Parathyroid adenoma (tissue), 2 donors: ENCODE data around the gene RCAN1.

Experiments used
- H2AFZ ChIP-seq: fragments of 300-600 bp; sonication (generic); one replicate; pipeline ENCODE4 v1.7.0; 2017; ENCODE audit warnings: antibody characterized with exemption, mild to moderate bottlenecking
- H3K27ac ChIP-seq: fragments of 300-600 bp; sonication (generic); one replicate; pipeline ENCODE4 v1.7.0; 2017
- H3K27me3 ChIP-seq: fragments of 300-600 bp; sonication (generic); one replicate; pipeline ENCODE4 v1.7.0; 2017; ENCODE audit warnings: low read length; ENCODE audit not compliant: control insufficient read depth, insufficient read depth
- H3K36me3 ChIP-seq: fragments of 300-600 bp; sonication (generic); one replicate; pipeline ENCODE4 v1.7.0; 2017; ENCODE audit warnings: low read length; ENCODE audit not compliant: control insufficient read depth, insufficient read depth
- H3K4me1 ChIP-seq: fragments of 300-600 bp; sonication (generic); one replicate; pipeline ENCODE4 v1.7.0; 2017; ENCODE audit warnings: control low read depth
- H3K4me2 ChIP-seq: fragments of 300-600 bp; sonication (generic); one replicate; pipeline ENCODE4 v1.7.0; 2017; ENCODE audit warnings: low read length
- H3K4me3 ChIP-seq: fragments of 300-600 bp; sonication (generic); one replicate; pipeline ENCODE4 v1.7.0; 2017; ENCODE audit warnings: low read depth, low read length
- H3K79me2 ChIP-seq: fragments of 300-600 bp; sonication (generic); one replicate; pipeline ENCODE4 v1.7.0; 2017; ENCODE audit warnings: control low read depth
- H3K9ac ChIP-seq: fragments of 300-600 bp; sonication (generic); one replicate; pipeline ENCODE4 v1.7.0; 2017; ENCODE audit warnings: mild to moderate bottlenecking
- H3K9me3 ChIP-seq: fragments of 300-600 bp; sonication (generic); one replicate; pipeline ENCODE4 v1.7.0; 2017; ENCODE audit warnings: low read length; ENCODE audit not compliant: control insufficient read depth
- TF ChIP-seq, protein P1 (sequence below): fragments of 300-600 bp; sonication (generic); IDR thresholded peaks from one replicate; pipeline ENCODE4 v1.7.0; 2017; ENCODE audit warnings: antibody characterized with exemption, mild to moderate bottlenecking
- donor health status: primary hyperparathyroidism.

Gene RCAN1

DNA sequence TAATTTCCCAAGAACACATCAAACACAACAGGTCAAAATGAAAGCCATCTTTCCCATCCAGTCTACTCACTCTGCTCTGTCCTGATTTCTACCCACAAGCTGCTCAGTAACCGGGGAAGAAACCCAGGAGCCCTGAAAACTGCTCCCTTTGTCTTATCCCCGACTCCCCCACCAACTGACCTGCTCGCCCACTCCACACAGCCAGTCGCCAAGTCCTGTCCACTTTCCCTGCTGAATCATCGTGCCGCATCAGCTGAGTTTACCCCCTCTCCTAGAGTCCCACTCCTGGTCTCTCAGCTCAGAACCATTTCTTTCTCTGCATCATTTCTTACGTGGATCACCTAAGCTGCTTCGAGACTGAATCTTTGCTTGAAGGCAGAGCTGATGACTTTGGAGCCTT lies 11.2 kb upstream of the RCAN1 start:
- Histone ChIP-seq H3K27ac (no peak overlapping the region), H2AFZ (no peak overlapping the region), H3K4me2 (no peak overlapping the region), H3K36me3 (no peaks in the 10 kb centered on the region), H3K4me3 (no peak overlapping the region), H3K9ac (no peak overlapping the region), H3K9me3 (no peaks in the 10 kb centered on the region), H3K27me3 (no peaks in the 10 kb centered on the region), H3K79me2 (no peaks in the 10 kb centered on the region), H3K4me1 (no peaks in the 10 kb centered on the region)
- TF ChIP-seq, protein P1, sequence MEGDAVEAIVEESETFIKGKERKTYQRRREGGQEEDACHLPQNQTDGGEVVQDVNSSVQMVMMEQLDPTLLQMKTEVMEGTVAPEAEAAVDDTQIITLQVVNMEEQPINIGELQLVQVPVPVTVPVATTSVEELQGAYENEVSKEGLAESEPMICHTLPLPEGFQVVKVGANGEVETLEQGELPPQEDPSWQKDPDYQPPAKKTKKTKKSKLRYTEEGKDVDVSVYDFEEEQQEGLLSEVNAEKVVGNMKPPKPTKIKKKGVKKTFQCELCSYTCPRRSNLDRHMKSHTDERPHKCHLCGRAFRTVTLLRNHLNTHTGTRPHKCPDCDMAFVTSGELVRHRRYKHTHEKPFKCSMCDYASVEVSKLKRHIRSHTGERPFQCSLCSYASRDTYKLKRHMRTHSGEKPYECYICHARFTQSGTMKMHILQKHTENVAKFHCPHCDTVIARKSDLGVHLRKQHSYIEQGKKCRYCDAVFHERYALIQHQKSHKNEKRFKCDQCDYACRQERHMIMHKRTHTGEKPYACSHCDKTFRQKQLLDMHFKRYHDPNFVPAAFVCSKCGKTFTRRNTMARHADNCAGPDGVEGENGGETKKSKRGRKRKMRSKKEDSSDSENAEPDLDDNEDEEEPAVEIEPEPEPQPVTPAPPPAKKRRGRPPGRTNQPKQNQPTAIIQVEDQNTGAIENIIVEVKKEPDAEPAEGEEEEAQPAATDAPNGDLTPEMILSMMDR = no peak

DNA sequence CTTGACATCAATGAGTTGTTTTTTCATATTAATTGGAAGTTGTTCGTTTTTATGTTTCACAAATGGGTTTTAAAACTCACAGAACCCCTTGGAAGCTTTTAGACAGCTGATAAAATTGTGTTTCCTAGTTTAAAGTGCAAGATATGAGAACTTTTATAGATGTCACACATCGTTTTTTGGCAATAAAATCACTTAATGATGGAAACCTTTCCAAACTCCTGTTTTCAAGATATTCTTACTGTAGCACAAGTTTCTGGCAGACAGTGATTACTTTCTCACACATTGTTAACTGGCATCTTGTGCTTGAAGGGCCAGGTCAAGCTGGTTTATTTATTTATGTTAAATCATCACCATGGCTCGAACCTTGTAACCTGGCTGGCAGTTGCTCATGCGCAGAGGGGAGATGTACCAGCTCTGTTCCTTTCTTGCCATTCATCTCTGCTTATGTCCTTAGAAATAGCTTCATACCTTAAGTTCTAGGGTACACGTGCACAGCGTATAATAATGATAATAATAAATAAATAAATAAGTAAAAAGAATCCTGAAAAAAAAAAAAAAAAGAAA lies 10.2 kb upstream of the RCAN1 start:
- TF ChIP-seq, protein P1 = no peak
- H3K4me1 ChIP-seq = no peaks in the 10 kb centered on the region
- no peaks in the 10 kb centered on the region for H3K9me3 ChIP-seq
- no peak overlapping the region for H3K27ac ChIP-seq
- no peak overlapping the region for H3K4me3 ChIP-seq
- no peak overlapping the region for H2AFZ ChIP-seq
- H3K9ac ChIP-seq = no peak overlapping the region
- H3K4me2 ChIP-seq = no peak overlapping the region
- H3K79me2 ChIP-seq = no peaks in the 10 kb centered on the region
- no peaks in the 10 kb centered on the region for H3K36me3 ChIP-seq
- H3K27me3 ChIP-seq = no peaks in the 10 kb centered on the region

DNA sequence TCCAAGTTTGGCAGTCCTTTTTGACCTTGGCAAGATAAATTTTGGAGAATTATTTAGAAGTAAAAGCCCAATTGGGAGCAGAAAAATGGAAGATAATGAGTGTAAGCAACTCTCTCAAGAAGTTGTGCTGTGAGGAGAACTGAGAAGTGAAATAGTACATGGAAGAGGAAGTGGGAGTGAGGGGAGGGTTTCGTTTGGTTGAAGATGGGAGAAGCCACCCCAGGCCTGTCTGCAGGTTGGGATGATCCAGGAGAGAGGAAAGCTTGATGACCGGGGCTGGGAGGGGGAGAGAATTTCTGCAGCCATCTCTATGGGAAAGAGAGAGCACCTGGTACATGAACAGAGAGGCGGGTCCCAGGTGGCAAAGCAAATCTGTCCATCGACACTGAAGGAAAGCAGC lies 8.6 kb upstream of the RCAN1 start:
- Histone ChIP-seq H3K9me3 (no peaks in the 10 kb centered on the region), H3K79me2 (no peaks in the 10 kb centered on the region), H3K4me2 (no peak overlapping the region), H3K36me3 (no peaks in the 10 kb centered on the region), H3K4me1 (no peaks in the 10 kb centered on the region), H3K9ac (no peak overlapping the region), H3K4me3 (no peak overlapping the region), H2AFZ (no peak overlapping the region), H3K27me3 (no peaks in the 10 kb centered on the region), H3K27ac (no peak overlapping the region)
- TF ChIP-seq, protein P1 = no peak

DNA sequence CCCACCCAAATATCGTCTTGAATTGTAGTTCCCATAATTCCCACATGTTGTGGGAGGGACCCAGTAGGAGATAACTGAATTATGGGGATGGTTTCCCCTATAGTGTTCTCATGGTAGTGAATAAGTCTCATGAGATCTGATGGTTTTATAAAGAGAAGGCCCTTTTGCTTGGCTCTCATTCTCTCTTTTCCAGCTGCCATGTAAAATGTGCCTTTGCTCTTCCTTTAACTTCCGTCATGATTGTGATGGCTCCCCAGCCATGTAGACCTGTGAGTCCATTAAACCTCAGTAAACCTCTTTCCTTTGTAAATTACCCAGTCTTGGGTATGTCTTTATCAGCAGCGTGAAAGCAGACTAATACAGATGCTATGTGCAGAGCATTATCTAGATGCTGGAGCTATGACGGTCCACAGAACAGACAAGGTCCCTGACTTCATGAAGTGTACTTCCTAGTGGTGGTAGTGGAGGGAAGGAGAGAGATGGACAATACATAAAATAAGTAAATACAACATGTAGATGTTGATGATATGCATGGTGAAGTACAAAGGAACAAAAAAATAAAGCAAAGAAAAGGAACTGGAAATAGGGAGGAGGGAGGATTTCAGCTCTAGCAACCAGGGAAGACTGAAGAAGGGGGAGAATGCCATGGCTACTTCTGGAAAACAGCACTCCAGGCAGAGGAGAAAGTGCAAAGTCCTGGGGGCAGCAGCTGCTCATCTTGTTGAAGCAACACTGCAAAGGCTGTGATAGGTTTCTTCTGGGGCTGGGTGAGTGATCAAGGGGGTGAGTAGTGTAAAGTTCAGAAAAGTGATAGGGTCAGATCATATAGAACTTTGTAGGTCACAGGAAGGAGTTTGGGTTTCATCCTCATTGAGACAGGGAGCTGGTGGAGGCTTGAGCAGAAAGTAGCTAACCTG lies 6.8 kb upstream of the RCAN1 start:
- Histone ChIP-seq H3K36me3 (no peaks in the 10 kb centered on the region), H2AFZ (no peak overlapping the region), H3K79me2 (no peaks in the 10 kb centered on the region), H3K9me3 (no peaks in the 10 kb centered on the region), H3K9ac (no peak overlapping the region), H3K4me1 (no peaks in the 10 kb centered on the region), H3K27me3 (no peaks in the 10 kb centered on the region), H3K27ac (no peak overlapping the region), H3K4me3 (no peak overlapping the region), H3K4me2 (no peak overlapping the region)
- TF ChIP-seq, protein P1 = no peak
